ENCODE results near the gene MGAT5B. TPM values are rescaled to one million over a fixed set of nuclear protein-coding genes. Genes with fewer than 3 reads are reported as not detected.

Gene MGAT5B
- total and polyA plus RNA-seq, 2 experiments from 2014 or later = 1.6 to 10.0 TPM

DNA sequence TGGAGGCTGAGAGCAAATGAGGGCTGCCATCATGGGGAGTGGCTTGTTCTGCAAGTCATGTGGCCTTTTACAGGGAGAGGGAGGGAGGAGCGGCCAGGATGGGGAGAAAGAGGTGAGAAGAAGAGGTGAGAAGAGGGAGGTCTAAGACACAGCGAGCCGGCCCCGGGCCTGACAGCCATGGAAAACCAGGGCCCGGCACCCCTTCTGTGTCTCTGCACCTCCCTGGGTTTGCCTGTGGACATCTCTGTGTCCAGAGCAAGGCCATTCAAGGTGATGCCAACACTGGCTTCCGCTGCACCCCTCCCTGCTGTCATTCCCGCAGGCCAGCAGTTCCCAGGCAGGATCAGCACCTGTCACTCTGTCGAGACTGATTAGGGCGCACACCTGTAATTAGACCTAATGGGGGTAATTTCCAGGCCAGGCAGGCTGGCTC lies 75.6 kb downstream of the MGAT5B start:
- no peaks in the 10 kb centered on the region for H3K27me3 ChIP-seq (ENCODE audit: insufficient read depth)
- peaks cover 14% of the 10 kb centered on the region for H3K4me1 ChIP-seq (ENCODE audit: insufficient read depth)

More for the DNA sequence above, 75.6 kb downstream of the MGAT5B start:
- TF ChIP-seq EZH2 (IDR thresholded peaks at IDR 0.05; ENCODE audit: low read depth, unreplicated experiment) (no peak), EZH2phosphoT487 (IDR thresholded peaks at IDR 0.05; ENCODE audit: unreplicated experiment) (no peak), NANOG (IDR thresholded peaks at IDR 0.05; ENCODE audit: borderline replicate concordance) (no peak), ZNF331 (CRISPR knock-in tag; IDR thresholded peaks at IDR 0.05; ENCODE audit: low read depth) (no peak), POLR2AphosphoS5 (IDR thresholded peaks at IDR 0.05; ENCODE audit: low read depth) (no peak)
- TF ChIP-seq, protein P1, sequence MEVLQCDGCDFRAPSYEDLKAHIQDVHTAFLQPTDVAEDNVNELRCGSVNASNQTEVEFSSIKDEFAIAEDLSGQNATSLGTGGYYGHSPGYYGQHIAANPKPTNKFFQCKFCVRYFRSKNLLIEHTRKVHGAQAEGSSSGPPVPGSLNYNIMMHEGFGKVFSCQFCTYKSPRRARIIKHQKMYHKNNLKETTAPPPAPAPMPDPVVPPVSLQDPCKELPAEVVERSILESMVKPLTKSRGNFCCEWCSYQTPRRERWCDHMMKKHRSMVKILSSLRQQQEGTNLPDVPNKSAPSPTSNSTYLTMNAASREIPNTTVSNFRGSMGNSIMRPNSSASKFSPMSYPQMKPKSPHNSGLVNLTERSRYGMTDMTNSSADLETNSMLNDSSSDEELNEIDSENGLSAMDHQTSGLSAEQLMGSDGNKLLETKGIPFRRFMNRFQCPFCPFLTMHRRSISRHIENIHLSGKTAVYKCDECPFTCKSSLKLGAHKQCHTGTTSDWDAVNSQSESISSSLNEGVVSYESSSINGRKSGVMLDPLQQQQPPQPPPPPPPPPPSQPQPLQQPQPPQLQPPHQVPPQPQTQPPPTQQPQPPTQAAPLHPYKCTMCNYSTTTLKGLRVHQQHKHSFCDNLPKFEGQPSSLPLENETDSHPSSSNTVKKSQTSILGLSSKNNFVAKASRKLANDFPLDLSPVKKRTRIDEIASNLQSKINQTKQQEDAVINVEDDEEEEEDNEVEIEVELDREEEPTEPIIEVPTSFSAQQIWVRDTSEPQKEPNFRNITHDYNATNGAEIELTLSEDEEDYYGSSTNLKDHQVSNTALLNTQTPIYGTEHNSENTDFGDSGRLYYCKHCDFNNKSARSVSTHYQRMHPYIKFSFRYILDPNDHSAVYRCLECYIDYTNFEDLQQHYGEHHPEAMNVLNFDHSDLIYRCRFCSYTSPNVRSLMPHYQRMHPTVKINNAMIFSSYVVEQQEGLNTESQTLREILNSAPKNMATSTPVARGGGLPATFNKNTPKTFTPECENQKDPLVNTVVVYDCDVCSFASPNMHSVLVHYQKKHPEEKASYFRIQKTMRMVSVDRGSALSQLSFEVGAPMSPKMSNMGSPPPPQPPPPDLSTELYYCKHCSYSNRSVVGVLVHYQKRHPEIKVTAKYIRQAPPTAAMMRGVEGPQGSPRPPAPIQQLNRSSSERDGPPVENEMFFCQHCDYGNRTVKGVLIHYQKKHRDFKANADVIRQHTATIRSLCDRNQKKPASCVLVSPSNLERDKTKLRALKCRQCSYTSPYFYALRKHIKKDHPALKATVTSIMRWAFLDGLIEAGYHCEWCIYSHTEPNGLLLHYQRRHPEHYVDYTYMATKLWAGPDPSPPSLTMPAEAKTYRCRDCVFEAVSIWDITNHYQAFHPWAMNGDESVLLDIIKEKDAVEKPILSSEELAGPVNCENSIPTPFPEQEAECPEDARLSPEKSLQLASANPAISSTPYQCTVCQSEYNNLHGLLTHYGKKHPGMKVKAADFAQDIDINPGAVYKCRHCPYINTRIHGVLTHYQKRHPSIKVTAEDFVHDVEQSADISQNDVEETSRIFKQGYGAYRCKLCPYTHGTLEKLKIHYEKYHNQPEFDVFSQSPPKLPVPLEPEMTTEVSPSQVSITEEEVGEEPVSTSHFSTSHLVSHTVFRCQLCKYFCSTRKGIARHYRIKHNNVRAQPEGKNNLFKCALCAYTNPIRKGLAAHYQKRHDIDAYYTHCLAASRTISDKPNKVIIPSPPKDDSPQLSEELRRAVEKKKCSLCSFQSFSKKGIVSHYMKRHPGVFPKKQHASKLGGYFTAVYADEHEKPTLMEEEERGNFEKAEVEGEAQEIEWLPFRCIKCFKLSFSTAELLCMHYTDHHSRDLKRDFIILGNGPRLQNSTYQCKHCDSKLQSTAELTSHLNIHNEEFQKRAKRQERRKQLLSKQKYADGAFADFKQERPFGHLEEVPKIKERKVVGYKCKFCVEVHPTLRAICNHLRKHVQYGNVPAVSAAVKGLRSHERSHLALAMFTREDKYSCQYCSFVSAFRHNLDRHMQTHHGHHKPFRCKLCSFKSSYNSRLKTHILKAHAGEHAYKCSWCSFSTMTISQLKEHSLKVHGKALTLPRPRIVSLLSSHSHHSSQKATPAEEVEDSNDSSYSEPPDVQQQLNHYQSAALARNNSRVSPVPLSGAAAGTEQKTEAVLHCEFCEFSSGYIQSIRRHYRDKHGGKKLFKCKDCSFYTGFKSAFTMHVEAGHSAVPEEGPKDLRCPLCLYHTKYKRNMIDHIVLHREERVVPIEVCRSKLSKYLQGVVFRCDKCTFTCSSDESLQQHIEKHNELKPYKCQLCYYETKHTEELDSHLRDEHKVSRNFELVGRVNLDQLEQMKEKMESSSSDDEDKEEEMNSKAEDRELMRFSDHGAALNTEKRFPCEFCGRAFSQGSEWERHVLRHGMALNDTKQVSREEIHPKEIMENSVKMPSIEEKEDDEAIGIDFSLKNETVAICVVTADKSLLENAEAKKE (CRISPR knock-in tag; IDR thresholded peaks at IDR 0.05) = no peak
- TF ChIP-seq, protein P2, sequence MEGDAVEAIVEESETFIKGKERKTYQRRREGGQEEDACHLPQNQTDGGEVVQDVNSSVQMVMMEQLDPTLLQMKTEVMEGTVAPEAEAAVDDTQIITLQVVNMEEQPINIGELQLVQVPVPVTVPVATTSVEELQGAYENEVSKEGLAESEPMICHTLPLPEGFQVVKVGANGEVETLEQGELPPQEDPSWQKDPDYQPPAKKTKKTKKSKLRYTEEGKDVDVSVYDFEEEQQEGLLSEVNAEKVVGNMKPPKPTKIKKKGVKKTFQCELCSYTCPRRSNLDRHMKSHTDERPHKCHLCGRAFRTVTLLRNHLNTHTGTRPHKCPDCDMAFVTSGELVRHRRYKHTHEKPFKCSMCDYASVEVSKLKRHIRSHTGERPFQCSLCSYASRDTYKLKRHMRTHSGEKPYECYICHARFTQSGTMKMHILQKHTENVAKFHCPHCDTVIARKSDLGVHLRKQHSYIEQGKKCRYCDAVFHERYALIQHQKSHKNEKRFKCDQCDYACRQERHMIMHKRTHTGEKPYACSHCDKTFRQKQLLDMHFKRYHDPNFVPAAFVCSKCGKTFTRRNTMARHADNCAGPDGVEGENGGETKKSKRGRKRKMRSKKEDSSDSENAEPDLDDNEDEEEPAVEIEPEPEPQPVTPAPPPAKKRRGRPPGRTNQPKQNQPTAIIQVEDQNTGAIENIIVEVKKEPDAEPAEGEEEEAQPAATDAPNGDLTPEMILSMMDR (conservative IDR thresholded peaks at IDR 0.05; ENCODE audit: low read depth in 2 of 2) = no peak
- TF ChIP-seq, protein P3, sequence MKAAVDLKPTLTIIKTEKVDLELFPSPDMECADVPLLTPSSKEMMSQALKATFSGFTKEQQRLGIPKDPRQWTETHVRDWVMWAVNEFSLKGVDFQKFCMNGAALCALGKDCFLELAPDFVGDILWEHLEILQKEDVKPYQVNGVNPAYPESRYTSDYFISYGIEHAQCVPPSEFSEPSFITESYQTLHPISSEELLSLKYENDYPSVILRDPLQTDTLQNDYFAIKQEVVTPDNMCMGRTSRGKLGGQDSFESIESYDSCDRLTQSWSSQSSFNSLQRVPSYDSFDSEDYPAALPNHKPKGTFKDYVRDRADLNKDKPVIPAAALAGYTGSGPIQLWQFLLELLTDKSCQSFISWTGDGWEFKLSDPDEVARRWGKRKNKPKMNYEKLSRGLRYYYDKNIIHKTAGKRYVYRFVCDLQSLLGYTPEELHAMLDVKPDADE (IDR thresholded peaks at IDR 0.05) = no peak
- no peaks in the 10 kb centered on the region for H3F3A ChIP-seq (replicated peaks; ENCODE audit: low read depth)
- ATAC-seq = no peak
- H3K36me3 Mint-ChIP-seq (ENCODE audit: low read depth) = peaks cover 6% of the 10 kb centered on the region; the same call in 2 of the 3 replicates
- no peaks in the 10 kb centered on the region for H3K9me3 Mint-ChIP-seq
- no peak overlapping the region; the same call in 2 of the 3 replicates for H3K4me3 Mint-ChIP-seq
- H3K27me3 Mint-ChIP-seq (ENCODE audit: insufficient read depth, low read depth, poor library complexity) = peaks cover 4% of the 10 kb centered on the region
- H3K27ac ChIP-seq (ENCODE audit: low read depth) = no peak overlapping the region
- H3K4me2 ChIP-seq = no peak overlapping the region
- H2AFZ ChIP-seq = no peak overlapping the region
- peaks cover 28% of the 10 kb centered on the region for H3K4me1 Mint-ChIP-seq
- H3K4me3 ChIP-seq = no peak overlapping the region
- no peaks in the 10 kb centered on the region for H3K36me3 ChIP-seq (ENCODE audit: insufficient read depth)
- H4K20me1 ChIP-seq (replicated peaks; ENCODE audit: insufficient read depth) = no peaks in the 10 kb centered on the region
- no peaks in the 10 kb centered on the region for H3K79me2 ChIP-seq (replicated peaks; ENCODE audit: insufficient read depth)
- no peak overlapping the region for H3K27ac Mint-ChIP-seq
- no peak for DNase-seq (ENCODE audit: low spot score)
- no peaks in the 10 kb centered on the region for H3K9me2 ChIP-seq (ENCODE audit: insufficient read depth)
